Progenitor cell of endocrine pancreas (in vitro differentiated cells): ENCODE results near the gene KRTAP9-4. TPM values are rescaled to one million over a fixed set of nuclear protein-coding genes. Genes with fewer than 3 reads are reported as not detected.

Source experiments
- DNase-seq: peaks from one replicate; pipeline ENCODE4 v3.0.0; 2021; ENCODE audit warnings: low spot score; ENCODE audit not compliant: unreplicated experiment
- H3K27ac Mint-ChIP-seq: 2 replicates; pipeline ENCODE4 v1.8.0; 2021; ENCODE audit warnings: mild to moderate bottlenecking, moderate library complexity, mixed read lengths
- H3K27me3 Mint-ChIP-seq: 2 replicates; pipeline ENCODE4 v1.8.0; 2021; ENCODE audit warnings: mixed read lengths
- H3K36me3 Mint-ChIP-seq: 2 replicates; pipeline ENCODE4 v1.8.0; 2022; ENCODE audit warnings: mixed read lengths; ENCODE audit not compliant: insufficient read depth
- H3K4me1 Mint-ChIP-seq: 2 replicates; pipeline ENCODE4 v1.8.0; 2021; ENCODE audit warnings: low read depth, mixed read lengths
- H3K4me3 Mint-ChIP-seq: 2 replicates; pipeline ENCODE4 v1.8.0; 2021; ENCODE audit warnings: low read depth, mild to moderate bottlenecking, moderate library complexity, mixed read lengths
- H3K9me3 Mint-ChIP-seq: 2 replicates; pipeline ENCODE4 v1.8.0; 2021; ENCODE audit warnings: low read depth, mixed read lengths
- CTCF ChIP-seq: fragments of 200-600 bp; sonication (generic); IDR thresholded peaks from one replicate; pipeline ENCODE4 v1.5.0; 2021; ENCODE audit warnings: antibody characterized with exemption, mild to moderate bottlenecking; ENCODE audit not compliant: unreplicated experiment
- total RNA-seq: library from RNA; stranded (reverse); gene quantifications from 2 replicates; pipeline ENCODE4 v1.2.1, GENCODE V29; 2021

The KRTAP9-4 gene
- total RNA-seq, 1 donor from 2014 or later: not detected

- H3K4me3 Mint-ChIP-seq: no peak overlapping the region
- DNase-seq: no peak
- H3K27me3 Mint-ChIP-seq: peaks cover 15% of the 10 kb centered on the region
- no peak for TF ChIP-seq CTCF
- no peaks in the 10 kb centered on the region for H3K4me1 Mint-ChIP-seq
- no peak overlapping the region for H3K27ac Mint-ChIP-seq
- no peaks in the 10 kb centered on the region for H3K9me3 Mint-ChIP-seq
- no peaks in the 10 kb centered on the region for H3K36me3 Mint-ChIP-seq
Observed at GRCh38 chr17:41278176-41278955, 28.9 kb downstream of the KRTAP9-4 start.

GRCh38 chr17:41284043-41284442, 34.6 kb downstream of the KRTAP9-4 start:
- no peaks in the 10 kb centered on the region for H3K36me3 Mint-ChIP-seq
- no peak overlapping the region for H3K27ac Mint-ChIP-seq
- peaks cover 1% of the 10 kb centered on the region for H3K27me3 Mint-ChIP-seq
- H3K4me3 Mint-ChIP-seq: no peak overlapping the region
- H3K4me1 Mint-ChIP-seq: peaks cover 4% of the 10 kb centered on the region
- H3K9me3 Mint-ChIP-seq: no peaks in the 10 kb centered on the region
- no peak for DNase-seq
- TF ChIP-seq CTCF: no peak

GRCh38 chr17:41284546-41284945, 35.1 kb downstream of the KRTAP9-4 start:
- no peaks in the 10 kb centered on the region for H3K27me3 Mint-ChIP-seq
- no peaks in the 10 kb centered on the region for H3K36me3 Mint-ChIP-seq
- H3K4me1 Mint-ChIP-seq: peaks cover 4% of the 10 kb centered on the region
- H3K9me3 Mint-ChIP-seq: no peaks in the 10 kb centered on the region
- no peak for TF ChIP-seq CTCF
- H3K27ac Mint-ChIP-seq: no peak overlapping the region
- no peak for DNase-seq
- H3K4me3 Mint-ChIP-seq: no peak overlapping the region

GRCh38 chr17:41287050-41287449, 37.6 kb downstream of the KRTAP9-4 start:
- no peak for DNase-seq
- TF ChIP-seq CTCF: no peak
- no peaks in the 10 kb centered on the region for H3K36me3 Mint-ChIP-seq
- no peaks in the 10 kb centered on the region for H3K9me3 Mint-ChIP-seq
- peaks cover 4% of the 10 kb centered on the region for H3K4me1 Mint-ChIP-seq
- no peak overlapping the region for H3K4me3 Mint-ChIP-seq
- no peaks in the 10 kb centered on the region for H3K27me3 Mint-ChIP-seq
- H3K27ac Mint-ChIP-seq: no peak overlapping the region

- Mint-ChIP-seq H3K27ac (no peak overlapping the region), H3K9me3 (no peaks in the 10 kb centered on the region), H3K36me3 (no peaks in the 10 kb centered on the region), H3K4me3 (no peak overlapping the region), H3K4me1 (no peaks in the 10 kb centered on the region), H3K27me3 (no peaks in the 10 kb centered on the region)
- TF ChIP-seq CTCF: no peak
- DNase-seq: no peak
Observed at GRCh38 chr17:41294016-41294415, 44.5 kb downstream of the KRTAP9-4 start.
